Activated CD4-positive, alpha-beta T cell treated with anti-CD3 and anti-CD28 coated beads for 4 hours (primary cell): ENCODE results near the gene PAGE4.

Experiments
- DNase-seq, 2 donors: peaks; one replicate each; pipeline ENCODE4 v3.0.0-alpha.2; 2020

The PAGE4 gene, protein sequence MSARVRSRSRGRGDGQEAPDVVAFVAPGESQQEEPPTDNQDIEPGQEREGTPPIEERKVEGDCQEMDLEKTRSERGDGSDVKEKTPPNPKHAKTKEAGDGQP

DNA sequence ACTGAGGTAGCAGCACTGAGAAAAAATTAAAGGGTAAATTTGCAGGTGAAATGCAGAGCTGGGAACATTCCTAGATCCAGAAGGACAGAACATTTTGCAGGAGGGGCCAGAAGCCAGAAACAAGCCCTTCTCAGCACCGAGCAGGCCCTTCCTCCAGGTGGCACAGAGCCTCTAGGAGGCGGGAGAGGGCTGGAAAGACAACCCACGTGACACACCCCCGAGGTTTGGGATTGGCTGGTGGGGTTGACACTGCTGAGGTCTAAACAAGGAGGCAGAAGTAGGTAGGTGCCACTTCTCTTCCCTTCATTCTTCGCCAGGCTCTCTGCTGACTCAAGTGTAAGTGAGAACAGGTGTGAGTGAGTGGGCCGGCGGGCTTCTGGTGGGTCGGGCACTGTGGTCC is at the start of gene PAGE4:
Gene PAGE4, plus strand, starts transcription at position 288 of the 400 bp plus-strand sequence. CDS start 1,126 bp downstream, outside the sequence.
- DNase-seq: no peak

DNA sequence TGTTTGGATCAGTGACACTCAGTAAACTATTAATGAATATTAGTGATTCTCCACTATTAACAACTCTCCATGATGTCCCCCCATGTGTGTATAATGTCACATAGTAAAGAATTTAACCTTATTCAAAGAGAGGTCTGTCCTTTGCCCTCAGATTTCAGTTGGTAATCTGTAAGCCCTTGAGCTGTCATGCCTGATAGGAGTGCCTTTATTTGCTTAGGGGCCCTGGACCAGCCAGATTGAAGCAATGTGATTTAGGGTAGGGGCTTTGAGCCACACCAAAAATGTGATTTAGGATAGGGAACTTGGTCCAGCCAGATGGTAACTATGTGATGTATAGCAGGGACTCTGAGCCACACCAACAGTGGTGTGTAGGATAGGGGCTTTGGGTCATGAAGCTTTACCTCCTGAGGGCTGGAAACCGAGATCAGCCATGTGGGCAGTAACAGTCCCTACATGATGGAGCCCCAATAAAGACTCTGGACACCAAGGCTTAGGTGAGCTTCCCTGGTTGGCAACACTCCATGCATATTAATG is 44.3 kb upstream of the PAGE4 start:
- no peak for DNase-seq

DNA sequence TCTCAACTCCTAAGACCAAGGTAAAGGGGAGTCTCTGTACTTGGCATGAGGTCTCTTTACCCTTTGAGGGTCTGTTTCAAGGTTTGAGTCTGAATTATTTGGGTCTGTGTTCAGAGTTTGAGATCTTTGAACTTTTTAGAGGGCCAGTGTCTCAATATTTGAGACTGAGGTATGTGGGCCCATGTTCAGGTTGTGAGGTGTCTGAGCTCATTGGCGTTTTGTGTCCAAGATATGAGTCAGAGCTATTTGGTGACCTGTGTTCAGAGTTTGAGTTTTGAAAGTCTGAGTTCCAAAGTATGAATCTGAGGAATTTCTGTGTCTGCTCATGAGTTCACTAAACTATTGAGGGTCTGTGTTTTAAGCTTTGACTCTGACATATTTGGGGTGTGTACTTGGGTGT is 36.7 kb upstream of the PAGE4 start:
- no peak for DNase-seq

DNA sequence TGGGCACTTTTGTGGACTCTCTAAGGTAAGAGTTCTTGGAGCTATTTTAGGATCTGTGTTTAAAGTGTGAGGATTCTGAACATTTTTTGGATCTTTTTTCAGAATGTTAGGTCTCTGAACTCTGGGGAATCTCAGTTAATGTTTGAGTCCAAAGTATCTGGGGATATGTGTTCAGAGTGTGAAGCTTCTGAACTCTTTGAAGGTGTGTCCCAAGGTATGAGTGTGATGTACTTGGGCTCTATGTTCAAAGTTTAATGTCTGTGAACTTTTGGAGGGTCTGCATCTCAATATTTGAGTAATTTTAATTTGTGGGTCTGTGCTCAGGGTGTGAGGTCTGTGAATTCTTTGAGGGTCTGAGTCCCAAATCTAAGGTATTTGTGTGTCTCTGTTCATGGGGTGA is 35.4 kb upstream of the PAGE4 start:
- DNase-seq: no peak

DNA sequence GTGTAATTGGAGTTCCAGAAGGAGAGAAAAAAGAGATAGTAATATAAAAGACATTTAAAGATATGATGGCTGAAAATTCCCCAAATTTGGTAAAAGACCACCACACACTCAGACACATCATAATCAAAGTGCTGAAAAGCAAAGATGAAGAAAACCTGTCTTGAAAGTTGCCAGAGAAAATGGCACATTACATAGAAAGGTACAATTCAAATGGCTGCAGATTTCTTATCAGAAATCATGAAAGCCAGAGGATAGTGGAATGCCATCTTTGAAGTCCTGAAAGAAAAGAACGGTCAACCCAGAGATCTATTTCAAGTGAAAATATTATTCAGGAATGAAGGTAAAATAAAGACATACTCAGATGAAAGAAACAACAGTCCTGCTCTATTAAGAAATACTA is 29.3 kb upstream of the PAGE4 start:
- DNase-seq: no peak

DNA sequence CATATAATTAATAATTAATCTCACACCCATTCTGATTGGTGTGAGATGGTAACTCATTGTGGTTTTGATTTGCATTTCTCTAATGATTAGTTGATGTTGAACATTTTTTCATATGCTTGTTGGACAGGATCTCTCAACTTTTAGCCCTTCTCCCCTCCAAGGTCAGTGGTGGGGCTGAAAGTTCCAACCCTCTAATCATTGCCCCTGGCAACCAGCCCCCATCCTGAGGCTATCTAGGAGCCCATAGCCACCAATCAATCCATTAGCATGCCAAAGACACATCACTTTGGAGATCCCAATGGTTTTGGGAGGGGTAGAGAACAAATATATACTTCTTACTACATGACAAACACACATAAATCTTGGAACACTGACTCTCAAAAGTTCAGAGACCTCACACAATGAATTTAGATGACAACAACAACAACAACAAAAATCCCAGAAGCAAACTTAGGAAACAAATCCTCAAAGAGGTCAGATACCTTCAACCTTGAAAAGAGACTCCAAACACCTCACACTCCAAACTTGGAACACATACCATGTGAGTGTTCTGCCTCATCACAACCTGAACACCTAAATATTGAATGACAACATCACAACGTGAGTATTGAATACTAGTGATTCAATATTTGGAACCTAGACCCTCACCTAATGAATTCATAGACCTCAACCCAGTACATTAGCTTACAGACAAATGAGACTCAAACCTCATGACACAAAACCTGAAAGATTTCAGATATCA is 19.0 kb upstream of the PAGE4 start:
- DNase-seq: no peak

DNA sequence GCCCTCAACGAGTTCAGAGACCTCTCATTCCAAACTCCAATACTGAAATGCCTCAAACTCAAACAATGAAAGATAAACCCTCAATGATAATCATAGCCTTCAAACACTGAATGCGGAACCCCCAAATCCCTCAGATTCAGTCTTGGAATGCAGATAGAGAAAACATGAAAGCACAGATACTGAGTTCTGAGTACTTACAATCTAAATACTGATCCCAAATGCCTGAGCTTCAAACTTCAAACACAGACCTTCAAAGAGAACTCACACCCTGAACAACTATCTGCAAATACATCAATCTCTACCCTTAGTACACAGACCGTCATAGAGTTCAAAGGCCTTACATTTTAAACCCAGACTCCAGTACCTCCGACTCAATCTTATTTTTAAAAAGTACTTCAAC is 16.9 kb upstream of the PAGE4 start:
- no peak for DNase-seq

DNA sequence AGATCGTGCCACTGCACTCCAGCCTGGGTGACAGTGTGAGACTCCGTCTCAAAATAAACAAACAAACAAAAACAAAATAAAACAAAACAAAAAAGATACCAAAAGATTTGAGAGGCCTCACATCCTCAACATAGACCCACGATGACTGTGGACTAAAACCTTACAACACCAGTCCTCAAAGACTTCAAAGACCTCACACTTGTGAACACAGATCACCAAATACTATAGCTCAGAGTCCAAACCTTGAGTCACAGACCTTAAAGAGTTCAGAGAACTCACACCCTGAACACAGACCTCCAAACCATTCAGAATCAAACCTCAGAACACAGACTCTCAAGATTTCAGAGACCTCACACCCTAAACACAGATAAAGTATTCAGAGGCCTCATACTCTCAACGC is 12.7 kb upstream of the PAGE4 start:
- no peak for DNase-seq

DNA sequence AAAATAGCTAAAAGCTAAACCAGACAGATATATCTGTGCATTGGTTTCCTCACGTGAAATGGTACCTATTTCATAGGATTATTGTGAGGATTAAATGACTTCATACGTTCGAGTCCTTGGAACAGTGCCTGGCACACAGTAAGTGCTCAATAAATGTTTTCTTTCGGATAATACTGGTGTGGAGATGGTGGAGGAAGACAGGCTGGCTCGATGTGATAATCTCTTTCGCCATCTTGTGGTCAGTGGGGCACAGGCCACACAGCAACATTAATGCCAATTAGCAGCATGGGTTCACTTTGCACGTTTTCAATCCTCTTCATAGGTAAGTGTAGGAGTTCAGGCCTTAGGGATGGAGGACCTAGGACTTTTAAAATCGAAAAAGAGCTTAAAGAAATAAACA is 9.3 kb downstream of the PAGE4 start:
- DNase-seq: no peak

DNA sequence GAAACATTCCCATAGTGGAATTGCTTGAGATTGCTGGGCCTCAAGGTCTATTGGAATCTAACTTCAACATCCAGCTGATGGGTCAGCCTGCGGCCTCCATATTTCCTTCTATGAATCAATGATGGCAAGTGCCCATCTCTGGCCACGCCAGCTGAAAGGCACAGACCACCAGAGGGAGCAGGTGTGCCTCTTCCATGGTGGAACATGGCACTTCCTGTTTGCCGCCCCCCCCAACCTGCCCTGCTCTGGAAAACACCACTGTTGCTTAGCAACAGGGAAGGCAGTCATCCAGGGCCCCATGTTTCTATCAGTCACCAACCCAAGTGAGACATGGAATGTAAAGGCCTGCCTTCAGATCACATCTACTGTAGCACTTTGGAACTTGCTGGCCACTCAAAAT is 11.6 kb downstream of the PAGE4 start:
- peak; percentile 35 to 39 for DNase-seq

DNA sequence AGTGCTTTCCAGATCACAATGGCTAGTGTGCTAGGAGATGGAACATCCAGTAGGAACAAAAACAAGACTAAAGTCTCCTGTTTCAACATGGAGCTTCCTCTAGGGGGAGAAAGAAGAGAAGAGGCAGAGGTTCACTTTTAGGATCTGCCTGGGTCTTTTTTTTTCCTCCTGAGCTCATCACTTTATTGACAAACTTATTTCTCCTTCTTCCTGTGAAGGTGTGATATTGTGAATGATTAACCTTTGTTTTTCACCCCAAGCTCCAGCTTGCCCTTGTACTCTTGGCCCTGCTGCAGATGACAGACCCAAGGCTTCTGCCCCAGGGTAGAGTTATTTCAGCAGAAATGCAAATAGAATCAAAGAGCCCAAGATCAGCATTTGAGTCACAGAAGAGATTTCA is 13.5 kb downstream of the PAGE4 start:
- DNase-seq: no peak

DNA sequence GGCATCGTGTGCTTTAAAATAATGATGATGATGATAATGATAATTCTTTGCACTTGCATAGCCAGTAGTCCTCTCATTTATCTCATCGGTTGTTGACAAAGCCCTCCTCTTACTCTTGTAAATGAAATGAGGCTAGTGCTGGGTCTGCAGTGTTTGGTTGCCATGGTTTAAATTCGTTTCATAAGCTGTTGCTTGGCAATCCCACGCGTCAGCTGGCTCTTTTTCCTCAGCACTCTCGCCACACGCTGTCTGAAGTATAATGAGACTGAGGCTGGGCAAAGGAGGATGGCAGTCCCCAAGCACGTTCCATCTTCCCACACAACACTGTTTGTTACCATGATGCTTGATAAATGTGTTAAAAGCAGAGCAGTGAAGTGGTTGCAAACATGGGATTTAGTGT is 15.5 kb downstream of the PAGE4 start:
- DNase-seq: no peak

DNA sequence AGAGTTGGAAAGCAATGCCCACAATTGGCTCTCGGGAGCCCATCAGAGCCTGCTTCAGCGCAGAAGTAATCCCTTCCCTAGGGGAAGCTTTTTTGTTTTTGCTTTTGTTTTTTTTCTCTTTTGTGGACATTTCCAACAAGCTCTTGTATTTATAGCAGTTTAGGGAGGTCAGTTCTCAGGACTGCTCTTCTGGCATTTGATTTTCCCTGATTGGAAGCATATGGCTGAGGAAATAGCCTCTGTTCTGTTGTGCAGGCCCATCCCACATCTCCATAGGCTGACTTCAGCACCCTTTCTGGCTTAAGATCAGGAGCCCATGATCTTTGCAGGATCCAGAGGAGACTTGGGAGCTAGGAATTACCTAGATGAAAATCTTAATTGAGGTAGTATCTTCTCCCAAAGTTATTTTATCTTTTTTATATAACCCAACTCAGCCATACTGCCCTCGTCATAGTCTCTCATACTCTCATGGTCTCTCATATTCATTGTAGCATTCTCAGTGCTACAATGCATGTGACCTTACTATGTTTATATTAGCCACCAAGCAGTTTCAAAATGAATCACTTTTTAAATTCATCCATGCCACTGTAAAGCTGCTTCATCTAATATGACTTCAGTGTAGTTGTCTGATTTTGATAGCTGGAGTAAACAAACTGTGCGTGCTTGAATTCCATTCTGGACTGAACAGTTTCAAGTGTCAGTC is 16.7 kb downstream of the PAGE4 start:
- DNase-seq: no peak

DNA sequence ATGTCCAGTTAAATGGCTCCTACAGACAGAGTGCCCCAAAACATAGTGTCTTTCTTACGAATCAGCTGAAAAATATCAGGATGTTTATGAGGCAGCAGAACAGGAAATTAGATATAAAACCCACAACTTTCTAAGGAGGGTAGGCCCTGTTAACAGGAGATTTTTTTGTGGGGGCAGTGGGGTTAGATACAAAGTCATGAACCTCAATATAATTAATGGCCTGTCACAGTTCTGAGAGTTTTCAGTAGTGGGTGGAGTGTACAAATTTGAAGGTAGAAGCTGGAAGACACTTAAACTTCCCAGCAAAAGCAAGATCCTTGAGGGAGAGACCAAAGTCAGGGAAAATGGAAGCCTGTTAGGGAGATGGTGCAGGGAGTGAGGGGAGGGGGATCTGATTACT is 17.4 kb downstream of the PAGE4 start:
- DNase-seq: no peak

DNA sequence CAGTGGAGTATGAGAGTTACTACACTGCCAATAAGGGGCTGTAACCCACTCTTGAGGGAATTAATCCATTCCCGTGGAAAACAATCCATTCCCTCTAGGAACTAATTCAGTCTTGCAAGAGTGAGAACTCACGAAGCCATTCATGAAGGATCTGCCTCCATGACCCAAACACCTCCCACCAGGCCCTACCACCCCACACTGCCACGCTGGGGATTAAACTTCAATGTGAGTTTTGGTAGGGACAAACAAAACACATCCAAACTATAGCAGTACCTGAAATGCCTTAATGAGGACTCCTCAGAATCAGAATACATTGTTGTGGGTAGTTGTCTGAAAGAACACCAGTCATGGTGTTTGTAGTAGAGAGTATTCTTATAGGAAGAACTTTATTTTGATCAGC is 19.2 kb downstream of the PAGE4 start:
- DNase-seq: no peak

DNA sequence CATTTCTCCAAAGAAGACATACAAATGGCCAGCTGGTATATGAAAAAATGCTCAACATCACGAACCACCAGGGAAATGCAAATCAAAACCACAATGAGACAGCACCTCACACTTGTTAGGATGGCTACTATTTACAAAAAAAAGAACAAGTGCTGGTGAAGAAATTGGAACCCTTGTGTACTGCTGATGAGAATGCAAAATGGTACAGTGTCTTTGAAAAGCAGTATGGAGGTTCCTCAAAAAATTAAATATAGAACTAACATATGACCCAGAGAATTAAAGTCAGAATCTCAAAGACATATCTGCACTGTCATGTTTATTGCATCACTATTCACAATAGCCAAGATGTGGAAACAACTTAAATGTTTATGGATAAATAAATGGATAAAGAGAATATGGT is 20.9 kb downstream of the PAGE4 start:
- no peak for DNase-seq

DNA sequence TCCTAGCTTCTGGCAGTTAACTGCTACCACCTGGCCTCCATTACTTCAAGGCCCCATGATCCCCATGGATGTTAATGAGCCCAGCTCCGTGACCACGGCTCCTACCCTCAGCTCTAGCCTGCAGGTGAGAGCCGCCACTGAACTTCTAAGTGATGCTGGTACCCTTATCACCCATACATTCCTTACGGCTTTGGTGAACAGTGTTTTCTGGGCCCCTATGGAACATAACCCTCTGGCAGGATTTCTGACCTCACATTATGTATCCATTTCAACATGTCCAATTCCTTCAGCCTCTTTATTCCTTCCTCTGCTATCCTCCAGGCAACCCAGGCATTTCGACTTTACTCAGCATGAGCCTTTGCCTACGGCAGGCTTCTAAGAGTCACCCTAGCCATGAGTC is 24.6 kb downstream of the PAGE4 start:
- no peak for DNase-seq

DNA sequence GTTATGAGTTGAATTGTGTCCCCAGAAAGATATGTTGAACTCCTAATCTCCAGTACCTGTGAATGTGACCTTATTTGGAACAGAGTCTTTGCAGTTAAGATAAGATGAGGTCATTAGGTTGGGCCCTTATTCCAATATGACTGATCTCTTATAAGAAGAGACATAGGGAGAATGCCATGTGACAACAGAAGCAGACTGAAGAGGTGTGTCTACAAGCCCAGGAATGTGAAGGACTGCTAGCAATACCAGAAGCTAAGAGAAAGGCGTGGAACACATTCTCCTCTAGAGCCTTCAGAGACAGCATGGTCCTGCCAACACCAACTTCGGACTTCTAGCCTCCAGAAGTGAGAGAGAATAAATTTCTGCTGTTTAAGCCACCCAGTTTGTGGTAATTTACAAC is 27.7 kb downstream of the PAGE4 start:
- no peak for DNase-seq

DNA sequence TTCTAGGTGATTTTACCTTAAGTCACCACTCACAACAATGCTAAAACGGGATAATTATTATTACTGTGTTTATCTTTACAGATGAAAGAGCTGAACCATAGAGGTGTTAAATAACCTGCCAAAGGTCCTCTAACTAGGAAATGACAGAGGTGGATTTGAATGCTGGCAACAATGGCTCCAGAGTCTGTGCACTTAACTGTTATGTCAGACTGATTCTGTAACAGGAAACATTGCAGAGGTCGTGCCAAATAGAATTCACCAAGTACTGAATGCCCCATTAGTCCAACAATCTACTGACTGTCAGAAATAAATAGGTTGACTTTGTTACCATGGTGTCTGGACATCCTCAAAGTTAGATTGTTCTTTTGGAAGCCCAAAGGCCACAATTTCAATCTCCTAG is 29.2 kb downstream of the PAGE4 start:
- no peak for DNase-seq

DNA sequence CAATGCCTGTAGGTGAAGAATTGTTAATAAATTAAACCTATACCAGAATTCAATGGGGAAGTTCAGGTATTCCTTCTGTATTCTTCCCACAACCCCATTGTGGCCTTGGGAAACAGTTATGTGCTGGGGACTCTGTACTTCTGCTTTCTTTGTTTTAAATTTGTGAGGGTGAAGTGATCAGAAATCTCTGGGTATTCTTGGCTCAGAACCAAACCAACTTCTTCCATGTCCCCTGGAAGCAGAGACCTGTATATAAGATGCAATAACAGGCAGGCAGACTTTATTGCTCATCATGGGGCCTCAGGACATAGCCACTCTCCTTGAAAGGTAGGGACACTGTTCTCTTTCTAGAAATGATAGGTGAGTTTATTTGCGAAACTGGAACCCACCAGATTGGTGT is 30.4 kb downstream of the PAGE4 start:
- no peak for DNase-seq

DNA sequence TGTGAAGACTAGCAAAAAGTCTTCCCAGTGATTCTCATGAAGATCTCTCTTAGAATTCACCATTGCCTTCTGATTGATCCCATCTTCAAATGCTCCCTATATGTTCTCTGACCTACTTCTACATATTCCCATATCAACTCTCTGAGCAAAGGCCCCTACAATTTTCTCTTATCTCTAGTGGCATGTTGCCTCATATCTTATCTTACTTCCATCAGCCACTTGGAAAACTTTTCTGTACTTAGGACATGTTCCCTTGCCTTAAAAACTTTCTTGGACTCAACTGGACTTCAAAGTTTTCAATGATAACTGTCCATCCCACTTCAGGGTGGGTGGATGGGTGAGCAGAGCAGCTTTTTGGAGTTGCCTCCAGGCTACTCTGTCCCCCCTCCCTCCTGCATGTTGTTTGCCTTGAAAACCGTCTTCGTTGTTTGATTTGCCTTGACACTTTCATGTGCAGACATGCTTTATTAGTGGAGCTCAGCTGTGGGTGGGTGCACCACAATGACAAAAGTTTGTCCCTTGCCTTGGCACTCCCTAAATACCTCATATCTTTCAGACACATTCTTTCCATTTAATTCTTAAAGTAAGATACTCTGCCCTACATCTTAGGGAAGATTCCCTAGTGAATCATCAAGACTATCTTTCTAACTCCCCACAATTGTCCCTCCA is 31.9 kb downstream of the PAGE4 start:
- DNase-seq: no peak

DNA sequence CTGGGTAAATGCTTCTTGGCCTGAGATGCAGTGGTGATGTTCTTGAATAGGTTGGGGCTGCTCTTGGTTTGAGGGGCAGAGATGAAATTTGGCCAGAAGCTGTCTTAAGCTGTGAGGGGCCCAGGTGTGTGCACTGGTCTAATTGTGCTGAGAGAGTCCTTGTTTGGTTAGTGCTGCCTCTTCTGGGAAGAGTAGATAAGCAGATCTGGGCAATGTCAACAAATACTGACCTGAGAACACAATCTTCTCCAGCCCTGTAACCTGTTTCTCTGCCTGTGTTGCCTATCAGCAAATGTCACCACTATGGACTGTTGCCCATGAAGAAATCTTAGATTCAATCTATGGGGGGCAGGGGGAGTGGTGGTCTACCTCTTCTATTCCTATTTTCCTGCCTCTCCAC is 33.0 kb downstream of the PAGE4 start:
- DNase-seq: no peak

DNA sequence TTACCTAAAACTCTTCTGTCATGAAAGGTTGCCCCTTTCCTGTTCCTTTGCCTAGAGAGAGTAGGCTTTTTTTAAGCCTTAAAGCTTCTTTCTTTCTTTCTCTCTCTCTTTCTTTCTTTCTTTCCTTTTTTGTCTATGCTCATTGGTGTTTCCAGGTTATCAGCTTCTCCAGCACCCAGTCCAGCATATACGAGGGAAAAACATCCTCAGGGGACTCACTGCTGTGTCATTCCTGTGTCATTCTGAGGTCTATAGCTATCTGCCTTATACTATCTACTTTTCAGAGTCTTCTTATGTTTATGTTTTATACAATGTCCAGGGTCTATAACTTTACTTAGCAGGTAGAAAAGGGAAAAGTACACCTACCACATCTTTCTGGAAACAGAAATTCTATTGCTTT is 39.6 kb downstream of the PAGE4 start:
- no peak for DNase-seq

DNA sequence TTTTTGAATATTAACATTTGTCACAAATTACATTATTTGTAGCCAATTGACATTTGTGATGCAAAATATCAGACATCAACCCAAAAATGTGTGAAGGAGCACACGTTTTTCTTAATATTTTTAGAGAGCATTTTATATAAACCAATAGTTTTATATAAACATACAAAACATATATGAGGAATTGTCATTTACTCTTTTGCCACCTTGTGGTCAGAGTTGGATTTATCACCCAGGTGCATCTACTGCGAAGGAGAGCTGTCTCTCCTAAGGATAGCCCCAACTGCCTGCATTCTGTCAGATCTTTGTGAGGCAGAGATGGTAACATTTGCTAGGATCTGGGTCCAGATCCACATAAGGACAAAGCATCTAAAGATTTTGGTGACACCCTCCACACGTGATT is 47.6 kb downstream of the PAGE4 start:
- DNase-seq: peak; percentile 23 to 40
